NCI-H1417 (cell line): ENCODE data around the gene ZDHHC11.
A peak's percentile ranks its signal among the peaks of the same experiment; 100 is the strongest.

ENCODE experiments used
- DNase-seq, 3 experiments: peaks; one replicate each; lab custom pipeline; 2025; lab: John Stamatoyannopoulos, UW

ZDHHC11 gene

DNA sequence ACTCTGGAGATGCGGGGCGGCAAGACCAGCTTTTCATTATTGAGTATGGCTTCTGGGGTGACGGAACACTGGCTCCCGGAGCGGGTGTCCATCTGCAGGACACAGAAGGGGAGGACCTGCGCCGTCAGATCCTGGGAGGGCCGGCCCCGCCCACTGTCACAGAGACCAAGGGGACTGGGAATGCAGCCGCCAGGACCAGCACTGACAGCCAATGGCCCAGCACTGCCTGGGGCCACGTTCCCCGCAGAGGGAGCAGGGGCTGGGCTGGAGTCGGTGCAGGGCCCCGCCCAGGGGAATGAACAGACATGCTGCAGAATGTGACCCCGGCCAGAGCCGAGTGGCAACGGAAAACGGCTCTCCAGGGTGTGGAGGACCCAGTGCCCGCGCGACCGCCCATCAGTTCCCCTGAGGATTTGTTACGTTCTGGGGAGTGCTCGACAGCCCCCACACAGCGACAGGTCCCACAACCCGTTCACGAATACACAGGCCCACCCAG lies at the start of gene ZDHHC11:
Gene ZDHHC11, minus strand, starts transcription at position 476 of the 496 bp plus-strand sequence. Its CDS starts 384 bp downstream, at position 92.
- peak in 2 of 3 experiments; percentile 78 to 84 for DNase-seq

DNA sequence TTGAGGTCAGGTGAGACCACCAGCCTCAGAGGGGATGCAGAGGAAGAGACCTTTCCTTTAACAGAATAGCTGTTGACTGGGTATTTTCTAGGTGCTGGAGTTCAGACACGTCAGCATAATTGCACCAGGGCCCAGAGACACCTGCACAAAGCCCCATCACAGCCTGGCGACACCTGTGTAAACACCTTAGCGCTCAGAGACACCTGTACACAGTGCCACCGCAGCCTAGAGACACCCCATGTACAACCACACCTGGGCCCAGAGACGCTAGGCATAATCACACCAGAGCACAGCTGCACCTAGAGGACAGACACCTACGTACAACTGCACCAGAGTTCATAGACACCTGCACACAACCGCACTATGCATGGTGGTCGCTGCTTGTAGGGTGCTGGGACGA lies 42.9 kb upstream of the ZDHHC11 start:
- DNase-seq: peak in 2 of 3 experiments; percentile 31 to 51

GRCh38 chr5:893137-893506 lies 42.3 kb upstream of the ZDHHC11 start:
- no peak for DNase-seq

DNA sequence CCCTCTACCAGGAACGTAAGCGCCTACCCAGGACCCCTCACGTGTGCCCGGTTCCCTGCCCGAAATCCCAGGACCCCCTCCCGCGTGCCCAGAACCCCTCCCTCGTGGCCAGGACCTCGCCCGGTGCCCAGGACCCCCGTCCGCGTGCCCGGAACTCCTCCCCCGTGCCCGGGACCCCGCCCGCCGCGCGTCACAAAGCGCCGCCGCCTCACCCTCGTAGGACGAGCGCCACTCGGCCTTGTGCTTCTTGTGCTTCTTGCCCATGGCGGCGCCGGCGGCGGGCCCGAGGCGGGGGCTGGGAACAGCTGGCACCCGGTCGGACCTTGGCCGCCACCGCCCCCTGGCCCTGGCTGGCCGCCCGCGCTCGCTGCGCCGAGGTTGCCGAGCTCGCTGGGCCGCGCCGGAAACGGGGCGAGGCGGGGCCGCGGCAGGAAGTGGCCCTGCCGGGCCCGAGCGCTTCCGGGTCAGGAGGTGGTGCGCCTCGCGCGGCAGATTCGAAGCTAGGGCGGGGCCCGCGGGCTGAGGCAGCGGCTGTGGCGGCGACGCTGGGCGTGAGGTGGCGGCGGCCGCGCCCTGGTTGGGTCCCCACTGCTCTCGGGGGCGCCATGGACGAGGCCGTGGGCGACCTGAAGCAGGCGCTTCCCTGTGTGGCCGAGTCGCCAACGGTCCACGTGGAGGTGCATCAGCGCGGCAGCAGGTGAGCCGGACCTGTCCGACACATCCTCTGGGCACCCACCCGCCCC lies 41.8 kb upstream of the ZDHHC11 start, which contains the start of the genes BRD9 and TRIP13:
Gene BRD9, minus strand, starts transcription at position 408 of the 743 bp plus-strand sequence. Its CDS starts 144 bp downstream, at position 264.
Gene TRIP13, plus strand, starts transcription at position 491 of the 743 bp plus-strand sequence. Its CDS starts 115 bp downstream, at position 606.
- DNase-seq: peak; percentile 83 to 91 (median 90)

- peak in 1 of 3 experiments; percentile 83 for DNase-seq
These were observed 41.1 kb upstream of the ZDHHC11 start for GRCh38 chr5:891837-892393.

DNA sequence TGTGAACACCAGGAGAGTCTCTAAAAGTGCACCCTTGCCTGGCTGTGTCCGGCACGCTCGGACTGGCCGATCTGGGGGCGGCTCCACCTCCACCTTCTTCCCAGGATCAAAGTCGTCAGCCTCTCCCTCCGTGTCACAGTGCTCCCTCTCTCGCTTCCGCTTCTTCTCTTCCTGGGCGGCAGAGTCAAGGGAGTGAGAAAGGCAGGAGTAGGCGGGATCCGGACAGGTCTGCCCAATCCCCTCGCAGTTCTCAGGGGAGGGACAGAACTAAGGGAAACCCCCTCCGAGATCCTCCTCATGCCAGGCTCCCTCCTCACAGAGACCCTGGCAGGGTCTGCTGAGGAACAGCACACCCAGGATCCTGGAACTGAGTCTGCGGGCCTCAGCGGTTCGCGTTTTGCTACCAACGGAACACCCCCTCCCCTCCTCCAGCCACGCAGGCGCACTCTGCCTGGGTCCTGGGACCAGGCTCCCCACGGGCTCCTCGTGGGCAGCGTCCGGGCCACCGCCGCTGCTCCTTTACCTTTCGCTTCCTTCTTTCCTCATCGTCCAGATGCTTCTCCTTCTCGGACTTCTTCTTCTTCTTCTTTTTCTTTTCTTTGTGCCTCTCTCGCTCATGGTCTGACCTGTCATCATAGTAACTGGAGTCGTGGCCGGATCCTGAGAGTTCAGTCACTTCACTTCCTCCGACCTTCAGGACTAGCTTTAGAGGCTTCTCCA lies 40.5 kb upstream of the ZDHHC11 start:
- no peak for DNase-seq

DNA sequence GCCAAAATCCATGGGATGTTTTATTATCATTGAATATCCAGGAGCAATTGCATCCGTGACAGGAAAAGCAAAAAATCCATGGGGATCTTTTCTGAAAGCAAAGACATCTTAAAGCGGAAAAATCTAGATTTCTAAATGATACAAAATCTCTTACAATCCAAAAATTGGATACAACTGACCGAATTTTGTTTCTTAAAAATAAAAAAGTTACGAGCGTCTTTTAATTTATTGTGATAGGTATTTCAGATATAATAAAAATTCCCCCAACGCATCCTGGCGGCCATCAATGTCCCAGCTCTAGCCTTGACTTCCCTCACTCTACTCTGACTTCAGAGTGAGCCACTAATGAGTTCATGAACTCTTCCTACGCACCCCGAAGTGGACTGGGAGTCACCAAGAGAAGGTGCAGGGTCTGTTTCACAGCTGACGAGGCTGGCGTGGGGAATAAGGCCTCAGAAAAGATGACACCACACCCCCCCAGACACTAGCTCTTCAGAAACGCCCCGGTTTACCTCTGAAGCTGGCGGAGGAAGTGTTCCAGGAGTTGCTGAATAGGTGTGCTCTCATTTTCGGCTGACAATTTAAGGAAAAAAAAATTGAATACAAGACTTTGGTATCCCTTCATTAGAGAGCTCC lies 38.4 kb upstream of the ZDHHC11 start:
- DNase-seq: no peak

- no peak for DNase-seq
These were observed 37.9 kb upstream of the ZDHHC11 start for GRCh38 chr5:888638-889035.

- DNase-seq: no peak
These were observed 37.3 kb upstream of the ZDHHC11 start for GRCh38 chr5:887947-888637.

DNA sequence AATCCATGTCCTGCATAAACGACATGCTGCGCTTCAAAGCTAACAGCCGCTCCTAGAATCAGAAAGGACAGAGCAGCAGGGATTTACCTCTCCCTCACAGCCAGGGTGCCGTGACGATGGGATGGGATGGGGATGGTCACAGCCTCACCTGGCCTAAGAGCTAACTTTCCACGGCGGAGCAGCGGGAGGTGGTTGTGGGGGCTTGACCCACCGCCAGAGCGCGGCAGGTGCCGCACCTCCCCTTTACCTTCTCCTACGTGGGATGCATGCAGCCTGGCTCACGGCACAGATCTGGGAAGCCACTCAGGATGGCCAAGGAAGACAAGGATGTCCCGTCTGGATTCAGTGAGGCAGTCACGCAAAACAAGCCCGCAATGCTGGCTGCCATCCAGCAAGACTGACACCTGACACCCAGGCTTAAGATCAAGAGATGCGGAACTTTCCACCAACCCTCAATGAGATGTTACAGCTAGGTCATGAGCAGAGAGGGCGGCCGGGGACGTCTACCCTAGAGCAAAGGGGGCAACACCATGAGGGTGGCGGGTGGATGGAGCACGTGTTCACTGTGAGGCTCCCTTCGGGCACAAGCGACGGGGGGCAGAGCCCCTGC lies 36.0 kb upstream of the ZDHHC11 start:
- DNase-seq: peak in 1 of 3 experiments; percentile 46

GRCh38 chr5:886036-886435 lies 35.2 kb upstream of the ZDHHC11 start:
- DNase-seq: no peak

DNA sequence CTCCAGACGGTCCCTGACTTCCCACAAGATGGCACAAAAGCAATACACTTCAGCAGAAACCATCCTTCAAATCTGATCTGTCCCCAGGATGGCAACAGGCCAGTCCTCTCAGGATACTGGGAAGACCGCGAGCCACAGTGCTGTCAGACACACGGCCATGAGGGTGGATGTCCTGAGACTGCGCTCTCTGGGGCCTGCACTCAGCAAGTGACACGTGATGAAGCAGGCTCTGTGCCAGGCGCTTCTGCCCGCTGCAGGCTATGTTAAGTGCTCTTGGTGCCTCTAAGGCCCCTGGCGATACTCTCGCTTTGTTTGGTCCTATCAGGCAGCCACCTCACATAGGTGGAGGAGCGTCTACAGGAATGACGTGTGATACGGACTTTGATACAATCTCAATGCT lies 34.7 kb upstream of the ZDHHC11 start:
- peak in 1 of 3 experiments; percentile 88 for DNase-seq

- no peak for DNase-seq
These were observed 34.3 kb upstream of the ZDHHC11 start for GRCh38 chr5:885127-885442.

GRCh38 chr5:884345-885126 lies 33.8 kb upstream of the ZDHHC11 start:
- DNase-seq: no peak

DNA sequence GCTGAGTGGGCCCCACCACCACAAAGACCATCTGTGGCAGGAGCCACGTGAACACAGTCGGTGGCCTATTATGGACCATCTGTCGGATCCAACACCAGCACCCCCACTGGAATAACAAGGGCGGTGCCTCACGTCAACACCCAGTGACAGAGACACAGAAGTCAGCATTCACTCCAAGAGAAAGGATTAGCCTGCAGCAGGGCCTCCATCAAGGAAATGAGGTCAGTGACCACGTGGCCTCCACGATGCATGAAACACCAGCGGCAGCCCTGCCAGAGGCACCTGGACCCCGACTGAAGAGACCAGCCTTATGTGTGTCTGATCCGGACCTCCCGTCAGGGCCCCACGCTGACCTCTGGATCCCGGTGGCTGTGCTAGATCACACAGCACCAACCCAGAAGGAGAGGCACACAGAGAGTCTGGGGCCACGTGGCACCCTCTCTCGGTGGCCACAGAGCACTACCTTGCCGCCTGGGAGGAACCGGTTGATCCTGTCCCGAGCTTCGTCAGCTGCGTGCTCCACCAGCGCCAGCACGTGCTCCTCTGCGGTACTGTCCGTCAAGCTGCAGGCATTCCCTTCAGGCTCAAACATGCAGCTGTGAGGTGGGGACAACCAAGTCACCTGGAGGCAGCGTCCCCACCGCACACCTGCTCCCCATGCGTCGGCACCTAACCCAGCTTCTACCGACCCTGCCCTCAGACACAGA lies 32.8 kb upstream of the ZDHHC11 start:
- DNase-seq: no peak

- DNase-seq: no peak
These were observed 31.7 kb upstream of the ZDHHC11 start for GRCh38 chr5:882253-883183.

- no peak for DNase-seq
These were observed 30.8 kb upstream of the ZDHHC11 start for GRCh38 chr5:881551-881935.

- DNase-seq: no peak
These were observed 30.2 kb upstream of the ZDHHC11 start for GRCh38 chr5:880816-881550.
